SU-DHL-6 (cell line): ENCODE results near the gene CLTC.

ENCODE experiments used
- H2AFZ ChIP-seq: fragments of 200-600 bp; sonication (generic); 2 replicates; pipeline ENCODE4 v1.6.1; 2014; ENCODE audit warnings: low read depth, mild to moderate bottlenecking, moderate library complexity, mixed read lengths, antibody characterized with exemption, low read length; ENCODE audit not compliant: severe bottlenecking
- H3F3A ChIP-seq: fragments of 200-600 bp; shearing (Covaris generic); 2 replicates; pipeline ENCODE4 v1.6.0; 2016; ENCODE audit warnings: antibody characterized with exemption, mild to moderate bottlenecking; ENCODE audit not compliant: insufficient read depth
- H3K27ac ChIP-seq: fragments of 200-600 bp; sonication (generic); 2 replicates; pipeline ENCODE4 v1.5.1; 2016; ENCODE audit warnings: low read depth, mild to moderate bottlenecking, low read length, moderate library complexity, mixed read lengths
- H3K27me3 ChIP-seq: fragments of 200-600 bp; sonication (generic), shearing (Covaris generic); 2 replicates; pipeline ENCODE4 v1.6.0; 2014; ENCODE audit warnings: mild to moderate bottlenecking, low read length
- H3K36me3 ChIP-seq: fragments of 200-600 bp; sonication (generic); 2 replicates; pipeline ENCODE4 v1.6.1; 2014; ENCODE audit warnings: mild to moderate bottlenecking, low read length, mixed read lengths
- H3K4me2 ChIP-seq: fragments of 300-600, 200-600 bp; shearing (Covaris generic), sonication (generic); 2 replicates; pipeline ENCODE4 v1.6.0; 2014; ENCODE audit warnings: low read length, low read depth, mild to moderate bottlenecking; ENCODE audit not compliant: poor library complexity, severe bottlenecking
- H3K4me3 ChIP-seq: fragments of 200-600 bp; sonication (generic); 2 replicates; pipeline ENCODE4 v1.5.1; 2014; ENCODE audit warnings: antibody characterized with exemption, low read length, mild to moderate bottlenecking, mixed read lengths; ENCODE audit not compliant: insufficient read depth, poor library complexity, severe bottlenecking
- H3K79me2 ChIP-seq: fragments of 200-600 bp; sonication (generic); 2 replicates; pipeline ENCODE4 v1.6.1; 2014; ENCODE audit warnings: mild to moderate bottlenecking, low read length, moderate library complexity; ENCODE audit not compliant: insufficient read depth
- H3K9ac ChIP-seq: fragments of 200-600 bp; sonication (generic); 2 replicates; pipeline ENCODE4 v1.7.0; 2014; ENCODE audit warnings: mild to moderate bottlenecking, low read length
- H3K9me2 ChIP-seq: fragments of 200-600 bp; sonication (generic); replicated peaks from 2 replicates; pipeline ENCODE4 v1.6.1; 2014; ENCODE audit warnings: low read length; ENCODE audit not compliant: insufficient read depth
- H3K9me3 ChIP-seq: fragments of 200-600 bp; sonication (generic); 2 replicates; pipeline ENCODE4 v1.6.1; 2014; ENCODE audit warnings: low read length, mixed read lengths; ENCODE audit not compliant: insufficient read depth
- H4K20me1 ChIP-seq: fragments of 200-600 bp; sonication (generic); 2 replicates; pipeline ENCODE4 v1.6.1; 2014; ENCODE audit warnings: low read depth, mild to moderate bottlenecking, antibody characterized with exemption, low read length, moderate library complexity, mixed read lengths
- CTCF ChIP-seq: fragments of 200-600 bp; sonication (generic); IDR thresholded peaks from one replicate; pipeline ENCODE4 v1.5.1; 2017; ENCODE audit warnings: antibody characterized with exemption, mild to moderate bottlenecking, low read length, moderate library complexity; ENCODE audit not compliant: insufficient read depth, poor library complexity, severe bottlenecking
- EZH2phosphoT487 ChIP-seq: fragments of 200-600 bp; sonication (generic), shearing (Covaris generic); conservative IDR thresholded peaks from 2 replicates; pipeline ENCODE4 v1.6.1; 2018; ENCODE audit warnings: mild to moderate bottlenecking, antibody characterized with exemption, low read length, moderate library complexity, mixed read lengths

Gene CLTC

GRCh38 chr17:59698143-59698542 is 78.4 kb downstream of the CLTC start:
- peaks cover 11% of the 10 kb centered on the region for H4K20me1 ChIP-seq
- peaks cover 20% of the 10 kb centered on the region for H3K36me3 ChIP-seq
- H3F3A ChIP-seq = peaks cover 36% of the 10 kb centered on the region

GRCh38 chr17:59699218-59699617 is 79.5 kb downstream of the CLTC start:
- Histone ChIP-seq H3K4me3 (no peak overlapping the region), H3K4me2 (no peak overlapping the region), H4K20me1 (peaks cover 10% of the 10 kb centered on the region), H2AFZ (no peak overlapping the region), H3K36me3 (peaks cover 13% of the 10 kb centered on the region), H3K9ac (no peak overlapping the region), H3K9me3 (no peaks in the 10 kb centered on the region), H3K79me2 (peaks cover 99% of the 10 kb centered on the region), H3K27ac (no peak overlapping the region), H3K27me3 (no peaks in the 10 kb centered on the region), H3K9me2 (no peaks in the 10 kb centered on the region), H3F3A (peaks cover 26% of the 10 kb centered on the region; the same call in 1 of the 2 replicates)
- TF ChIP-seq EZH2phosphoT487 = no peak
- TF ChIP-seq CTCF = no peak

More at GRCh38 chr17:59698143-59698542, 78.4 kb downstream of the CLTC start:
- H3K27me3 ChIP-seq = no peaks in the 10 kb centered on the region
- H3K9me3 ChIP-seq = no peaks in the 10 kb centered on the region
- peaks cover 88% of the 10 kb centered on the region for H3K79me2 ChIP-seq
- no peak overlapping the region for H3K4me3 ChIP-seq
- no peaks in the 10 kb centered on the region for H3K9me2 ChIP-seq
- H3K4me2 ChIP-seq = no peak overlapping the region
- no peak overlapping the region for H2AFZ ChIP-seq
- TF ChIP-seq EZH2phosphoT487 = no peak
- H3K9ac ChIP-seq = no peak overlapping the region
- H3K27ac ChIP-seq = no peak overlapping the region

- Histone ChIP-seq H4K20me1 (peaks cover 4% of the 10 kb centered on the region; the same call in 1 of the 2 replicates), H3K9me2 (no peaks in the 10 kb centered on the region), H3F3A (peaks cover 21% of the 10 kb centered on the region; the same call in 1 of the 2 replicates), H3K36me3 (peaks cover 7% of the 10 kb centered on the region; the same call in 1 of the 2 replicates), H3K4me3 (no peak overlapping the region), H3K27me3 (no peaks in the 10 kb centered on the region), H3K9ac (no peak overlapping the region), H2AFZ (no peak overlapping the region), H3K27ac (no peak overlapping the region), H3K79me2 (peaks cover 99% of the 10 kb centered on the region), H3K4me2 (no peak overlapping the region), H3K9me3 (no peaks in the 10 kb centered on the region)
- no peak for TF ChIP-seq CTCF
- no peak for TF ChIP-seq EZH2phosphoT487
These were observed 80.1 kb downstream of the CLTC start for GRCh38 chr17:59699786-59700185.

- Histone ChIP-seq H3K36me3 (peaks cover 4% of the 10 kb centered on the region; the same call in 1 of the 2 replicates), H3K4me2 (no peak overlapping the region)
These were observed 82.6 kb downstream of the CLTC start for GRCh38 chr17:59702304-59702703.

More at GRCh38 chr17:59702304-59702703, 82.6 kb downstream of the CLTC start:
- H4K20me1 ChIP-seq = peaks cover 7% of the 10 kb centered on the region; the same call in 1 of the 2 replicates
- no peak overlapping the region for H3K27ac ChIP-seq
- H3K9me2 ChIP-seq = no peaks in the 10 kb centered on the region
- H3K79me2 ChIP-seq = peaks cover 99% of the 10 kb centered on the region
- no peak overlapping the region for H3K9ac ChIP-seq
- H3K4me3 ChIP-seq = no peak overlapping the region
- H3F3A ChIP-seq = peaks cover 16% of the 10 kb centered on the region
- TF ChIP-seq CTCF (no peak), EZH2phosphoT487 (no peak)
- H3K27me3 ChIP-seq = no peaks in the 10 kb centered on the region
- H2AFZ ChIP-seq = no peak overlapping the region
- H3K9me3 ChIP-seq = no peaks in the 10 kb centered on the region
